Neural crest cell (in vitro differentiated cells): Measurements from ENCODE around the gene UNC13A. TPM values are rescaled to one million over a fixed set of nuclear protein-coding genes. Genes with fewer than 3 reads are reported as not detected.
"Not testable (repeated sequence)": the region's sequence is repeated elsewhere in the genome, so short reads cannot be mapped to it uniquely, and the experiment has no call there.

Experiments used
- DNase-seq: peaks from one replicate; pipeline ENCODE4 v3.0.0; 2021; ENCODE audit warnings: low read depth, mixed read lengths, low spot score
- H3K27ac Mint-ChIP-seq: one replicate; pipeline ENCODE4 v1.8.0; 2021; ENCODE audit warnings: mild to moderate bottlenecking, mixed read lengths; ENCODE audit not compliant: unreplicated experiment
- H3K27me3 Mint-ChIP-seq: 2 replicates; pipeline ENCODE4 v1.8.0; 2021; ENCODE audit warnings: low read depth, mild to moderate bottlenecking, mixed read lengths
- H3K36me3 Mint-ChIP-seq: 2 replicates; pipeline ENCODE4 v1.8.0; 2021; ENCODE audit warnings: low read depth, mild to moderate bottlenecking, mixed read lengths
- H3K4me1 Mint-ChIP-seq: 2 replicates; pipeline ENCODE4 v1.8.0; 2021; ENCODE audit warnings: mixed read lengths
- H3K4me3 Mint-ChIP-seq: one replicate; pipeline ENCODE4 v1.8.0; 2021; ENCODE audit warnings: mild to moderate bottlenecking, mixed read lengths
- H3K9me3 Mint-ChIP-seq: 2 replicates; pipeline ENCODE4 v1.8.0; 2021; ENCODE audit warnings: mixed read lengths
- CTCF ChIP-seq: fragments of 200-600 bp; sonication (generic); conservative IDR thresholded peaks from 2 replicates; pipeline ENCODE4 v1.5.0; 2021; ENCODE audit warnings: antibody characterized with exemption, mild to moderate bottlenecking
- total RNA-seq: library from RNA; stranded (reverse); gene quantifications from 2 replicates; pipeline ENCODE4 v1.2.1, GENCODE V29; 2021

UNC13A gene
- total RNA-seq, 1 donor from 2014 or later: 6.4 TPM

- Mint-ChIP-seq H3K9me3 (no peaks in the 10 kb centered on the region), H3K27me3 (no peaks in the 10 kb centered on the region), H3K4me3 (peak within 1 kb of the TSS; percentile 91), H3K36me3 (peaks cover 10% of the 10 kb centered on the region), H3K27ac (no peak within 1 kb of the TSS), H3K4me1 (peaks cover 19% of the 10 kb centered on the region)
- DNase-seq: peak; percentile 99
- no peak for TF ChIP-seq CTCF
Observed at GRCh38 chr19:17555480-17555928, 132.7 kb downstream of the UNC13A start, which contains the start of gene COLGALT1. TSS of gene COLGALT1 (plus strand) at chr19:17555649. CDS start at chr19:17555714, 65 bp downstream.

- H3K9me3 Mint-ChIP-seq: no peaks in the 10 kb centered on the region
- peaks cover 5% of the 10 kb centered on the region for H3K36me3 Mint-ChIP-seq
- no peak for DNase-seq
- H3K27me3 Mint-ChIP-seq: no peaks in the 10 kb centered on the region
- H3K27ac Mint-ChIP-seq: no peak overlapping the region
- peak overlapping the region; percentile 83 for H3K4me3 Mint-ChIP-seq
- no peak for TF ChIP-seq CTCF
- peaks cover 19% of the 10 kb centered on the region for H3K4me1 Mint-ChIP-seq
Observed at GRCh38 chr19:17554968-17555479, 133.1 kb downstream of the UNC13A start.

- Mint-ChIP-seq H3K36me3 (no peaks in the 10 kb centered on the region), H3K27me3 (no peaks in the 10 kb centered on the region), H3K4me3 (peak overlapping the region; percentile 24), H3K9me3 (no peaks in the 10 kb centered on the region), H3K4me1 (peaks cover 19% of the 10 kb centered on the region), H3K27ac (no peak overlapping the region)
- TF ChIP-seq CTCF: no peak
- DNase-seq: no peak
Observed at GRCh38 chr19:17553256-17553655, 134.9 kb downstream of the UNC13A start.

- not testable (repeated sequence) for H3K36me3 Mint-ChIP-seq, H3K9me3 Mint-ChIP-seq, H3K27ac Mint-ChIP-seq, H3K4me3 Mint-ChIP-seq, H3K27me3 Mint-ChIP-seq, DNase-seq
- peaks cover 23% of the 10 kb centered on the region for H3K4me1 Mint-ChIP-seq
Observed at GRCh38 chr19:17552735-17553134, 135.4 kb downstream of the UNC13A start.

Other genes starting within 250 kb of the UNC13A start
- gene TMEM221, start 239.7 kb downstream of the UNC13A start, total RNA-seq: 0.71 and 0.96 TPM in 2 replicates
- gene NXNL1, start 227.4 kb downstream of the UNC13A start, total RNA-seq: not detected in 2 replicates
- 17.4 and 17.9 TPM in 2 replicates for gene SLC27A1, start 217.8 kb downstream of the UNC13A start, total RNA-seq
- gene PGLS, start 176.7 kb downstream of the UNC13A start, total RNA-seq: 91.2 and 99.7 TPM in 2 replicates
- 78.4 and 81.7 TPM in 2 replicates for gene COLGALT1, start 132.7 kb downstream of the UNC13A start, total RNA-seq
- gene MAP1S, start 31.1 kb upstream of the UNC13A start, total RNA-seq: 91.8 and 93.4 TPM in 2 replicates
- 10.8 and 12.2 TPM in 2 replicates for gene FCHO1, start 63.1 kb upstream of the UNC13A start, total RNA-seq
- gene B3GNT3, start 106.8 kb upstream of the UNC13A start, total RNA-seq: not detected in 2 replicates
- gene INSL3, start 133.2 kb upstream of the UNC13A start, total RNA-seq: not detected in 2 replicates
- 1.3 and 1.6 TPM in 2 replicates for gene JAK3, start 159.6 kb upstream of the UNC13A start, total RNA-seq
- 2,184 and 2,260 TPM in 2 replicates for gene RPL18A, start 171.6 kb upstream of the UNC13A start, total RNA-seq
- not detected in 2 replicates for gene SLC5A5, start 183.6 kb upstream of the UNC13A start, total RNA-seq
- gene CCDC124, start 244.7 kb upstream of the UNC13A start, total RNA-seq: 122 and 126 TPM in 2 replicates